Nephron progenitor cell (in vitro differentiated cells): ENCODE results near the gene RHBDL1.
A peak's percentile ranks its signal among the peaks of the same experiment; 100 is the strongest.

Experiments
- DNase-seq: peaks from one replicate; pipeline ENCODE4 v3.0.0; 2021
- H3K27ac Mint-ChIP-seq: 2 replicates; pipeline ENCODE4 v1.8.0; 2021; ENCODE audit warnings: mild to moderate bottlenecking, moderate library complexity, mixed read lengths
- H3K27me3 Mint-ChIP-seq: 2 replicates; pipeline ENCODE4 v1.8.0; 2021; ENCODE audit warnings: mild to moderate bottlenecking, low read depth, mixed read lengths; ENCODE audit not compliant: poor library complexity
- H3K36me3 Mint-ChIP-seq: 2 replicates; pipeline ENCODE4 v1.8.0; 2021; ENCODE audit warnings: low read depth, mixed read lengths
- H3K4me1 Mint-ChIP-seq: 2 replicates; pipeline ENCODE4 v1.8.0; 2021; ENCODE audit warnings: mixed read lengths
- H3K4me3 Mint-ChIP-seq: 2 replicates; pipeline ENCODE4 v1.8.0; 2021; ENCODE audit warnings: mild to moderate bottlenecking, moderate library complexity, mixed read lengths
- H3K9me3 Mint-ChIP-seq: 2 replicates; pipeline ENCODE4 v1.8.0; 2021; ENCODE audit warnings: mild to moderate bottlenecking, moderate library complexity, mixed read lengths
- TF ChIP-seq, protein P1 (sequence below): fragments of 200-600 bp; sonication (generic); IDR thresholded peaks from 2 replicates; pipeline ENCODE4 v1.5.0; 2021; ENCODE audit warnings: antibody characterized with exemption

The RHBDL1 gene

DNA sequence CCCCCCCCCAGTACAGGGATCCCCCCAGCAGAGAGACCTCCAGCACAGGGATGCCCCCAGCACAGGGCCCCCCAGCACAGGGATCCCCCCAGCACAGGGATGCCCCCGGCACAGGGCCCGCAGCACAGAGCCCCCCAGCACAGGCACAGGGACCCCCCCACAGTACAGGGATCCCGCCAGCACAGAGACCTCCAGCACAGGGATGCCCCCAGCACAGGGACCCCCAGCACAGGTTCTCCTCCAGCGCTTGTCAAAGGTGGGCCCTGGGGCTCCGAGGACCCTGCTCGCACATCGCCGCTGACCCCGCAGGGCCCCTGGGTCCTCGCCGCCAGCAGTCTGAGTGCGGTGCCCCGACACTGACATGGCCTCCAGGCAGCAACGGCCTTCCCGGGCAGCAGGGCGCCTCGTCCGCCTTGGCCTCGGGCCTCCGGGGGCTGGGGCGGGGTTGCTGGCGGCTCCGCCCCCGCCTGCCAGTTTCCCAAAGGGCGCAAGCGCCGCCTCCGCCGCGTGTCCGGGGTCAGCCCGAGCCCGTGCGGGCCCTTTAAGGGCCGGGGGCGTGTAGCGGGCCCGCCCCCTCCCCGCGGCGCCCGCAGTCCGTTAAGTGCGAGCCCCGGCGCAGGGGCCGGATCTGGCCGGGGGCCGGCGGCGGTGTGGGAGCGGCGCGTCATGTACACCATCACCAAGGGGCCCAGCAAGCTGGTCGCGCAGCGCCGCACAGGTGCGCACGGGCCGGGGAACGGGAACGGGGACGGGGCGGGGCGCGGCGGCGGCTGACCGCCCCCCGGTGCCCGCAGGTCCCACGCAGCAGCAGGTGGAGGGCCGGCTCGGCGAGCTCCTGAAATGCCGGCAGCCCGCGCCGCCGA, 33.9 kb upstream of the RHBDL1 start, which contains the start of gene MCRIP2:
Gene MCRIP2 (plus strand): TSS at position 503 of the 863 bp plus-strand sequence. CDS start 164 bp downstream, at position 667.
- peaks cover 21% of the 10 kb centered on the region for H3K27me3 Mint-ChIP-seq
- H3K4me1 Mint-ChIP-seq: peaks cover 52% of the 10 kb centered on the region
- H3K27ac Mint-ChIP-seq: no peak within 1 kb of the TSS
- DNase-seq: peak; percentile 88
- no peaks in the 10 kb centered on the region for H3K9me3 Mint-ChIP-seq
- H3K4me3 Mint-ChIP-seq: peak within 1 kb of the TSS; percentile 78
- TF ChIP-seq, protein P1, sequence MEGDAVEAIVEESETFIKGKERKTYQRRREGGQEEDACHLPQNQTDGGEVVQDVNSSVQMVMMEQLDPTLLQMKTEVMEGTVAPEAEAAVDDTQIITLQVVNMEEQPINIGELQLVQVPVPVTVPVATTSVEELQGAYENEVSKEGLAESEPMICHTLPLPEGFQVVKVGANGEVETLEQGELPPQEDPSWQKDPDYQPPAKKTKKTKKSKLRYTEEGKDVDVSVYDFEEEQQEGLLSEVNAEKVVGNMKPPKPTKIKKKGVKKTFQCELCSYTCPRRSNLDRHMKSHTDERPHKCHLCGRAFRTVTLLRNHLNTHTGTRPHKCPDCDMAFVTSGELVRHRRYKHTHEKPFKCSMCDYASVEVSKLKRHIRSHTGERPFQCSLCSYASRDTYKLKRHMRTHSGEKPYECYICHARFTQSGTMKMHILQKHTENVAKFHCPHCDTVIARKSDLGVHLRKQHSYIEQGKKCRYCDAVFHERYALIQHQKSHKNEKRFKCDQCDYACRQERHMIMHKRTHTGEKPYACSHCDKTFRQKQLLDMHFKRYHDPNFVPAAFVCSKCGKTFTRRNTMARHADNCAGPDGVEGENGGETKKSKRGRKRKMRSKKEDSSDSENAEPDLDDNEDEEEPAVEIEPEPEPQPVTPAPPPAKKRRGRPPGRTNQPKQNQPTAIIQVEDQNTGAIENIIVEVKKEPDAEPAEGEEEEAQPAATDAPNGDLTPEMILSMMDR: no peak
- H3K36me3 Mint-ChIP-seq: peaks cover 6% of the 10 kb centered on the region

DNA sequence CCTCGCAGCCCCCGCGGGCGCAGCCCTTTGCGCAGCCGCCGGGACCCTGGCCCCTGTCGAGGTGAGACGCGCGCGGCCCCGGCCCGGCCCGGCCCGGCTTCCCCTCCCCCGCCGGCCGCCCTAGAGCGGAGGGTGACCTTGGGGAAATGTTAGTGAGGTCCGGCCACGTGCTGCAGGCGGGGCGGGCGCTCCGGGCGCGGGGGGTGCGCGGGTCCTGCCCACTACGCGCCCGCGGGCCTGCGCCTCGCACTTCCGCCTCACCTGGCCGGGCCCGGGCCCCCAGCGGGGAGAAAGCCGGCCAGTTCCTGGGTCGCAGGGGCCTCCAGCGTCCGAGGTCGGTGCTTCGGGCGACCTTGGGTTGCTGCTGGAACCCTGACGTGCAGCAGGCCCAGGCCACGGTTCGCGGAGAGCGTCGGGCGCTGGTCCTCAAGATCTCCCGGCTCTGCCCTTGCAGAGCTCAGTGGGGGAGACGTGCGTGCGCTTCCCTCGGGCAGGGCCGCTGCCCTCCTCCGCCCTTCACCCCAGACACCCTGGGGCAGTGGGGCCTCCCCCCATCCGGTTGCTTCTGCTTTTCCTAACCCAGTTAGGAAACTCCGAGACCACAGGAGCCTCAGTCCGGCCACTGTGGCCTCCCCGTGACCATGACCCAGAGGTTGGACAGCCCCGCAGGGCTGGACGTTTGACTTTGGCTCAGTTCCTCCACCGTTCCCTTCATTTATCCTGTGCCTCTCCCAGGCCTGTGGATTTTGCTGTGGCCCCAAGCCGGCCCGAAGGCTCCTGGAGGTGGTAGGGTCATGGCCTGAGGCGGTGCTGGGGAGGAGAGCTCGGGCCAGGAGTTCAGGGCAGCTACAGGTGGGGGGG, 33.1 kb upstream of the RHBDL1 start:
- Mint-ChIP-seq H3K27me3 (peaks cover 18% of the 10 kb centered on the region), H3K9me3 (no peaks in the 10 kb centered on the region), H3K4me3 (peak overlapping the region; percentile 77), H3K27ac (no peak overlapping the region), H3K36me3 (peaks cover 6% of the 10 kb centered on the region), H3K4me1 (peaks cover 49% of the 10 kb centered on the region)
- peak; percentile 61 for DNase-seq
- TF ChIP-seq, protein P1: no peak

DNA sequence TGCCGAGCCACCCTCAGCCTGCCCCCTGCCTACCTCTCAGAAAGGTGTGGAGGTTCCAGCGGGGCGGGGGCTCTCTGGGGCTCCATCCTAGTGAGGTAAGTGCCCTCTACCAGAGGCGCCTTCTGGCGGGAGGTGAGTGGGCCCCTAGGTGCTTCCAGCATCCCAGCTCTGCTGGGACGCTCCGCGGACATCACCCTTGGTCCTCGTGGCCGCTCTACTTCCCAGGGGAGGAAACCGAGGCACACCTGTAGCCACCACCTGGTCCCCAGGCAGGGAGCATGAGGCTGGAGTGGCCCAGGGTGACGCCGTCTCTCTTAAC, 32.5 kb upstream of the RHBDL1 start:
- peaks cover 46% of the 10 kb centered on the region for H3K4me1 Mint-ChIP-seq
- TF ChIP-seq, protein P1: no peak
- peaks cover 6% of the 10 kb centered on the region for H3K36me3 Mint-ChIP-seq
- H3K4me3 Mint-ChIP-seq: peak overlapping the region; percentile 77
- no peaks in the 10 kb centered on the region for H3K9me3 Mint-ChIP-seq
- DNase-seq: no peak
- no peak overlapping the region for H3K27ac Mint-ChIP-seq
- H3K27me3 Mint-ChIP-seq: peaks cover 18% of the 10 kb centered on the region

DNA sequence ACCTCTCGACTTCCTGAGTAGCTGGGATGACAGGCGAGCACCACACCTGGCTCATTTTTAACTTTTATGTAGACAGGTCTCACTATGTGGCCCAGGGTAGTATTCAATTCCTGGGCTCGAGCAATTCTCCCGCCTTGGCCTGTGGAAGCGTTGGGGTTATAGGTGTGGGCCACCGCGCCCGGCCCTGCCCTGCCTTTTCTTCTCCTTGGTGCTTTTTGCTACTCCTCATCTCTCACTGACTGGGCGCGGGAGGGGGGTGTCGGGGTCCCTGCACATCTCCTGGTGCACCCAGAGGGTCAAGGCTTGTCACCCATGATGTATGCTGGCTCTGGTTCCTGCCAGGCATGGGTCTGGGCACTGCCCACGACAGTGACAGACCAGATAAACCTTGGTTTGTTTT, 30.9 kb upstream of the RHBDL1 start:
- TF ChIP-seq, protein P1: no peak
- no peak for DNase-seq
- peaks cover 18% of the 10 kb centered on the region for H3K27me3 Mint-ChIP-seq
- peaks cover 38% of the 10 kb centered on the region for H3K4me1 Mint-ChIP-seq
- peaks cover 6% of the 10 kb centered on the region for H3K36me3 Mint-ChIP-seq
- H3K27ac Mint-ChIP-seq: no peak overlapping the region
- no peak overlapping the region for H3K4me3 Mint-ChIP-seq
- H3K9me3 Mint-ChIP-seq: no peaks in the 10 kb centered on the region

DNA sequence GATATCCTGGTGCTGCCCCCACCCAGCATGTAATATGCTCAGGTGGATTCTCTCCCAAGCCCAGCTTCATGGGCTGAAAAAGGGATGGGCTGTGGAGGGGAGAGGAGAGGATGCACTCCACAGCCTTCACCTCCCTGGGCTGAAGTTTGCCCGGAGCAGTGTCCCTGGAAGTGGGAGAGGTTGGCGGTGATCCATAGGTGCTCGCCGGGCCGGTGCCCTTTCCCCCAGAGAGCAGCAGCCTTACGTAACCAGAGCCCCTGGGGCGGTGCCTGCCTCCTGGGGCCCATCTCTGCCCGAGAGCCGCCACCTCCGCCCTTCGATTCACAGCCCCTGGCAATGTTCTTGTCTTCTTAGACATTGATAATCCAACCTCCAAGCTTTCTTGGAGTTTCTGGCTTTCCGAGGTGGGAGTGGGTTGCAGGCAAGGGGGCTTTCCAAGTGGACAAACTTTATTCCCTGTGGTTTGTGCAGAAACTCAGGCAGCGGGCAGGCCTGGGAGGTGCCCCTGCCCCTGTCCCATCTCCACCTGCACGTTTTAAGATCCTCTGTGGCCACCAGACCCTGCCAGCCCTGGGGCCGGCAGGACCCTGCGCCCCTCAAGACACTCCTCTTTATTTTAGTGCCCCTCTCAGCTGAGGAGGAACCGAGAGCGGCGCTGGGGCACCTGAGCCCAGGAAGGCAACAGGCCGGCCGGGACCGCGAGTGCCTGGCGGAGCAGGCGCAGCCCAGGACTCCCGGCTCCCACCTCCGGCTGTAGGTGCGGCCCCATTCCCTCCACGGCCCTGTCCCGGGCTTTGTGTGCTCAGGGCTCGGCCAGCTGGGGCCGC, 29.4 kb upstream of the RHBDL1 start:
- peaks cover 18% of the 10 kb centered on the region for H3K27me3 Mint-ChIP-seq
- H3K36me3 Mint-ChIP-seq: peaks cover 6% of the 10 kb centered on the region
- peaks cover 34% of the 10 kb centered on the region for H3K4me1 Mint-ChIP-seq
- H3K27ac Mint-ChIP-seq: peak overlapping the region; percentile 64
- no peak overlapping the region for H3K4me3 Mint-ChIP-seq
- DNase-seq: no peak
- no peaks in the 10 kb centered on the region for H3K9me3 Mint-ChIP-seq
- TF ChIP-seq, protein P1: no peak
